SK-MEL-5 (cell line): ENCODE data around the gene FUT2. TPM values are rescaled to one million over a fixed set of nuclear protein-coding genes. Genes with fewer than 3 reads are reported as not detected.
A peak's percentile ranks its signal among the peaks of the same experiment; 100 is the strongest.
"Not testable (repeated sequence)": the region's sequence is repeated elsewhere in the genome, so short reads cannot be mapped to it uniquely, and the experiment has no call there.

Experiments used
- DNase-seq: peaks from one replicate; pipeline ENCODE4 v3.0.0-alpha.2; 2016; ENCODE audit warnings: low read depth, low spot score
- in situ Hi-C: cut with HindIII; loops from 2 replicates; pipeline ENCODE4 v1.10.0; 2016; ENCODE audit warnings: low sequenced_read_pairs, high pct_unique_total_duplicates, low pct_unique_long_range_greater_than_20kb
- total RNA-seq: library from RNA; depleted of rRNA; stranded (reverse); fragments of >200 nt; shearing (Covaris generic); gene quantifications from 2 replicates; pipeline ENCODE4 v1.2.3, GENCODE V29; 2014

The FUT2 gene
- total RNA-seq, 1 experiment from 2014 or later: not detected

DNA sequence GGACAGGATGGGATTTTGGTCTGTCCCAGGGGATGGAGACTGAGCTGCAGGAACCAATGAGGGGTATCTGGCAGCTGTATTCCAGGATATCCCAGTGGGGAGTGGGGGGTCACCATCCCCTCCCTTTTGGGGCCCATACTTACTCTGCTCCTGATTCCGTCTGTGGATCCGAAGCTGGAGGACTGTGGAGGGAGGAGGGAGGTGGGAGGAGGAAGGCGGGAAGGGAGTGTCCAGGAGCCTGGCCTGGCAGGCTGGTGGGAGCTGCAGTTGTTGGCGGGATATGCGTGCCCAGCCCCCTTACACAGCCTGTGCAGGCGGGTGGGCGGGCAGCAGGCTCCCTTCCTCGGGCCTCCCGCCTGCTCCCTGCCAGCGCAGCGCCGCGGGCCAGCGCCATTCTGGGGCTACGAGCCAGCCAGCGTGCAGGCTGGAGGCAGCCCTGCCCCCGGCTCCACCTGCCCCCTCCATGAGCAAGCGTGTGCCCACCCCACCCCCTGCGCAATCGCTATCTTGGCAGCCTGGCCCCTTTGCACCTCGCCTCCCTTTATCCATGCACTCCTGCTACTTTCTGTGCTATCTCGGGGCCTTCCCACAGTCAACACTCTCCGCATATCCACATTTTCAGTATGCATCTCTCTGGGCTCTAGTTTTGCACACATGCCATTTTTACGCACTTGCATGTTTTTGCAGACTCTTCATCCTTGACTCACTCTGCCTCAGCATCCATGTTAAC is 21.0 kb downstream of the FUT2 start:
- no peak for DNase-seq
- in situ Hi-C loops: no loop called here

GRCh38 chr19:48718106-48718505 is 22.3 kb downstream of the FUT2 start:
- DNase-seq, in situ Hi-C loops: not testable (repeated sequence)

- no peak for DNase-seq
- in situ Hi-C loops: no loop called here
Measured at GRCh38 chr19:48718711-48719231, 23.0 kb downstream of the FUT2 start.

- in situ Hi-C loops: no loop called here
Measured at GRCh38 chr19:48719263-48720171, 23.7 kb downstream of the FUT2 start, which contains the start of gene MAMSTR. Gene MAMSTR (minus strand): TSS chr19:48719725. CDS start chr19:48719031, 694 bp downstream.

GRCh38 chr19:48720251-48720612 is 24.5 kb downstream of the FUT2 start:
- in situ Hi-C loops: no loop called here

More at GRCh38 chr19:48719263-48720171, 23.7 kb downstream of the FUT2 start, which contains the start of gene MAMSTR:
- no peak for DNase-seq

DNA sequence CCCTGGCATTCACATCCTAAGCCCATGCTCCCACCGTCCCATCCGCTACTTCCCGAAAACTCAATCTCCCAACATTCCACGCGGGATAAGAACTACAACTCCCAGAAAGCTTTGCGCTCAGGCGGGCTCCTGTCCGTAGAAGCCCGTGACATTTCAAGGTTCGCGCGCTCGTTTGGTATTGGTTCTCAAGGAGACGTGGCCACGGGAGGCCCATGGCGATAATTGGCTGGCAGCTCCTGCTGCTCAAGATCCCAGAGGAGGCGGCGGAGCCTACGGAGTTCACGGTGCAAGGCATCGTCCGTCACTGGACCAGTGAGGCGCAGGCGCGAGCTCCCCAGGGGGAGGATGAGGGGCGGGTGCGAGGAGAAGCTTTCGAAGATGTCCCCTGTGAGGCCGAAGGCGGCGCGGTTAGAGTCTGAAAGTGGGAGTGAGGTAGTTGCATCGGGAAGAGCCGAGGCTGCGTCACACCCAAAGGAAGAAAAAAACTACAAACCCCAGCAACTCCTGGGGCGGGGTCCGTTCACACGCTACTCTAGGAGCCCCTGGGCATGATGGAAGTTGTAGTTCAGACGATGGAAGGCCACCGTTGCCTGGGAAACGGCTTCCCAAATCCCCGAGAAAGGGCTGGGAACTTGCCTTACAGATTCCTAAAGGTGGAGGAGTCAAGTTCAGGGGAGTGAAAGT is 25.0 kb downstream of the FUT2 start:
- in situ Hi-C loops: no loop called here
- DNase-seq: peak; percentile 17

More at GRCh38 chr19:48720251-48720612, 24.5 kb downstream of the FUT2 start:
- DNase-seq: no peak

DNA sequence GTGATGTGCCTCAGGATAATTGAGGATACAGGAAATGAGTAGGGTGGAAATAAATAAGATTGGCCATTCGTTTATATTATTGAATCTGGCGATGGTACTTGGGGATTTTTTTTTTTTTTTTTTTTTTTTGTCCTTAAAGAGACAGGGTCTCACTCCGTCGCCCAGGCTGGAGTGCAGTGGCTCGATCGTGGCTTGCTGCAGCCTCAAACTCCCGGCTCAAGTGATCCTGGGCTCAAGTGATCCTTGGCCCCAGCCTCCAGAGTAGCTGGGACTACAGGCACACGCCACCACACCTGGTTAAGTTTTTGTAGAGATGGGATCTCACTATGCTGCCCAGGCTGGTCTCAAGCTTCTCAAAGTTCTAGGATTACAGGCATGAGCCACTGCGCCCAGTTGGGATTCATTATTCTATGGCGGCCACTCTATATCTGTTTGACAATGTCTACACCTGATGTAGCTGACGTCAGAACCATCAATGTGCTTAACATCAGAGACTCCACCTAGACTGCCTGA is 26.5 kb downstream of the FUT2 start:
- no peak for DNase-seq

DNA sequence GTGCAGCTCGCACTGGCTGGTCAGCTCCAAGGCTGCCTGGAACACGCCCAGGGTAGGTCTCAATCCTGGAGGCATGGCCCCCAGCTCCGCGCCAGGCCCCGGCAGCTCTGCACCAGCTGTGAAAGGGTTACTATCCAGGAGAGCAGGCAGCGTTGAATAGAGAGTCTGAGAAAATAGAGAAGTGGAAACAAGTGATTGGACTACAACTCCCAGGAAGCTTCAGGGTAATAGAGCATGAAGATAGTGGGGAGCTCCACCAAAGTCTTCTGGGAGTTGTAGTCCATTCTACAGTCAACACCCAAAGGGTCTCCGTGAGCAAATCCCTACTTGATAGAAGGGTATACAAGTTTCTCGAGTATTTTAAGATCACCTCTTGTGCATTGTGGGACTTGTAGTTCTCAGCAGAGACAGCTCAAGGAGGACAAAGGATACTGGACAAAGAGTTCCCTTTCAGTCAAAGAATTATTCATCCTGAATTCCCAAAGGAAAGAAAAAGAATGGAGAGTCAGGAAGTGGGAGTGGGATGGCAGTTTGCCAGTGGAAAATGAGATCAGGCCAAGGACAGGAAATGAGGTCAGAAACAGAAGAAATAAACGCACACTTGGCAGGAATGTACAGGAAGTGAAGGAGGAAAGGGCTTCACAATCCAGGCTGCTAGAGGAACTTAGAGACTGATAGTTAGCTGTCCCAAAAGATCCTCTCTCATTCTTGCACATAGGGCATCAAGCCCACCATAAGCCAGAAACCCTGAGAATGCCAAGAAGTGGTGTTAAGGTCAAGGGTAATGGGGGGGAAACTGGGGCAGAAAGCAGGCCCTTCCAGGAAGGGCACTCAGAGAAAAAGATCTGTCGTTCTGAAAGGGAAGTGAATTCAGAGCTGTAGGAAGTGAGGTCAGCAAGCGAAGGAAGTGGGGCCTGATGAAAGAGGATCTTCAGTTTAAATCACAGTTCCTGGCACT is 29.3 kb downstream of the FUT2 start:
- in situ Hi-C loops: no loop called here
- peak; percentile 95 for DNase-seq

More for the DNA sequence above, 26.5 kb downstream of the FUT2 start:
- in situ Hi-C loops: no loop called here

GRCh38 chr19:48726556-48726955 is 30.8 kb downstream of the FUT2 start:
- in situ Hi-C loops: no loop called here
- no peak for DNase-seq

- DNase-seq: no peak
- in situ Hi-C loops: no loop called here
Measured at GRCh38 chr19:48728911-48729664, 33.3 kb downstream of the FUT2 start.

GRCh38 chr19:48731452-48731851 is 35.7 kb downstream of the FUT2 start:
- no peak for DNase-seq
- in situ Hi-C loops: no loop called here

DNA sequence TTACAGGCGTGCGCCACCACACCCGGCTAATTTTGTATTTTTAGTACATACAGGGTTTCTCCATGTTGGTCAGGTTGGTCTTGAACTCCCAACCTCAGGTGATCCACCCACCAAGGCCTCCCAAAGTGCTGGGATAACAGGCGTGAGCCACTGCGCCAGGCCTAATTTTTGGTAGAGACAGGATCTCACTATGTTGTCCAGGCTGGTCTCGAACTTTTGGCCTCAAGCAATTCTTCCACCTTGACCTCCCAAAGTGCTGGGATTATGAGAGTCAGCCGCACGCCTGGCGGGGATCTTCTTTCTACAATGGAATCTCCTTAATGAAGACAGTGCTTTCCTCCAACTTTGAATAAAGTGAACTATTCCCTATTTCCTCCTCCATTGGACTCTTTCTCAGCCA is 38.9 kb downstream of the FUT2 start:
- no peak for DNase-seq
- in situ Hi-C loops: no loop called here

GRCh38 chr19:48735031-48735615 is 39.4 kb downstream of the FUT2 start:
- DNase-seq: no peak
- in situ Hi-C loops: no loop called here

- peak; percentile 40 for DNase-seq
- in situ Hi-C loops: no loop called here
Measured at GRCh38 chr19:48737360-48737998, 41.7 kb downstream of the FUT2 start.
